ENCODE measurements around the gene NCBP3.
"Not testable (repeated sequence)": the region's sequence is repeated elsewhere in the genome, so short reads cannot be mapped to it uniquely, and the experiment has no call there.

Gene NCBP3

DNA sequence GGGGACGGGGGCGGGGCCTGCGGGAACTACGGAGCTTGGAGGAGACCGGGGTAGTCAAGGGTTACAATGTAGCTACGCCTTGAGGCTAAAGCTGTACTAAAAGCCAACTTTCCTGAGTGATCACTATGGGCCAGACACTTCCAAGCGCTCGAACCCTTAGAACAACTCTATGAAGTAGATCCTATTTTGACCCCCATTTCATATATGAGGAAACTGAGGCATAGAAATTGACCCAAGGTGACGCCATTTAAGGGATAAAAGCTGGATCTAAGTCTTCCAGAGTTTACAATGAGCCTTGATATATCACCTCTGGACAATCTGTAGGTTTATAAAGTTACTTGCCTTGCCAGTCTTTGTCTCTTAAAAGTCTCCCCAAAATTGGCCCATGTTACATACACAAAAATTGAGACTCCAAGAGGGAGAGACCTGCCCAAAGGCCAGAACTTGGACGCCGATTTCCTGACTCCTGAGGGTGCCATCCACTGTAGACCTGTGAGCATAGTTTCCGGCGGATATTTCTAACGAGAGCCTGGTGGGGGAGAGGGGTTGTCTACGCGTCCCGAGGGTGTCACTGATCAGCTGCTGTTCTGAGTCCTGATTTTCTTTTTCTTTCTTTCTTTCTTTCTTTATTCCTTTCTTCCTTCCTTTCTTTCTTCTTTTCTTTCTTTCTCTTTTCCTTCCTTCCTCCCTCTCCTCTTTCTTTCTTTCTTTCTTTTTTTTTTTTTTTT, 555 bp upstream of the NCBP3 start:
- no peak for DNase-seq

DNA sequence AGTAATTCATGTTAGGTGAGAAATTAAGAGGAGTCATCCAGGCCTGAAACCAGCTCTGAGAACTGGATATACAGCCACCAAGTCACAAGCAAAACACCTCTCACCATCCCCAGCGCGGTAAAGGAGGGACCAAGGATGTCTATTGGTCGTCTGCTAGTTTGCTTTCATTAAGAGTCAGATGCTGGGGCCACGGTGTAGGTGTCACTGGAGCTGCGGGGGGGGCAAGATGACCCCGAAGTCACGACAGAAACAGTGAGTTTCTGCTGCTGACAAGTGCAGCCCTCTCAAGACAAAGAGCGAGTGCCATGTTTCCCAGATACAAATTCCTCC, 790 bp downstream of the NCBP3 start:
- DNase-seq = no peak

DNA sequence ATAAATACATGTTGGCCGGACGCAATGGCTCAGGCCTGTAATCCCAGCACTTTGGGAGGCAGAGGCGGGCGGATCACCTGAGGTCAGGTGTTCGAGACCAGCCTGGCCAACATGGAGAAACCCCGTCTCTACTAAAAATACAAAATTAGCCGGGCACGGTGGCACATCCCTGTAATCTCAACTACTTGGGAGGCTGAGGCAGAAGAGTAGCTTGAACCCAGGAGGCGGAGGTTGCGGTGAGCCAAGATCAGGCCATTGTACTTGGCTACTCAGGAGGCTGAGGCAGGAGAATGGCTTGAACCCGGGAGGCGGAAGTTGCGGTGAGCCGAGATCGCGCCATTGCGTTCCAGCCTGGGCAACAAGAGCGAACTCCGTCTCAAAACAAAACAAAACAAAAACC, 1.5 kb downstream of the NCBP3 start:
- DNase-seq = not testable (repeated sequence)

DNA sequence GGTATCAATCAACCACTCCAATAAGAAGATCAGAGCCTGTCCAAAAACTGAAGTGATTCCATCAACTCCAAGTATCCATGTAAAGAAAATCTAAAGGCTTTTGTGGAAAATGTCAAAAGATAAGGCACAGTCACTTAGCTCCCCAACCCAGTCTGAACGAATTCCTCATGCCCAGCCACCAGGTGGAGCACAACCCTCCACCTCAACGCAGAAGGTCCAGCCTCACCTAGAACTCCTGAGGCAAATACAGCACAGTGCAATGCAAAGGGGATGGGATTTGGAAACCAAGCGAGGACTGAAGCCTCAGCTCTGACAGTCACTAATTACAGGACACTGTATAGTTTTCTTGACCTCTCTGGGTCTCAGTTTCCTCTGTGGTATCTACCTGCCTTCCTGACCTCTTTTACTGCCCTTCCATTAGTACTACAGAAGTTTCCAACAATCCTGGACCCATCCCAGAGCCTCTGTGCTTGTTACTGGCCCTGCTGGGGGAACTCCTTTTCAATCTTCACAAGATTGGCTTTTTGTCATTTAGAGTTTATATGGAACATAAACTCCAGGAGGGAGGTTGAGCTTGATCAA, 2.0 kb downstream of the NCBP3 start:
- DNase-seq = no peak

DNA sequence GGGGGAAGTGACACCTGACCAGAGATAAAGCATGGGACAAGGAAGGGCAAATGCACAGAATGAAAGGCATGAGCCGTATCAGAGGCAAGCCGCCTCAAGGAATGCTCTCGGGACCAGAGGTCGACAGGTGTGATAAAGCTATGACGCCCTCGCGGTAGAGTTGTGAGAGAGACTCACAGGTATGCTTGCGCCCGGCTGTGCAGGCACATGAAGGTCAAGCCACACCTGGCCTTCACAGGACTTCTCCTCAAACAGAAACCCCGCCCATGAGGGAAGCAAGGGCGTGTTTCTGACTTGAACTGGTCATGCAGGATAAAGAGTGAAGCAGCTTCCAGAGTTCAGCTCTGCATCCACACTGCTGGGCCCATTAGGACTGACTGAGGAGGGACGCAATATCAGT, 7.8 kb downstream of the NCBP3 start:
- DNase-seq = no peak

DNA sequence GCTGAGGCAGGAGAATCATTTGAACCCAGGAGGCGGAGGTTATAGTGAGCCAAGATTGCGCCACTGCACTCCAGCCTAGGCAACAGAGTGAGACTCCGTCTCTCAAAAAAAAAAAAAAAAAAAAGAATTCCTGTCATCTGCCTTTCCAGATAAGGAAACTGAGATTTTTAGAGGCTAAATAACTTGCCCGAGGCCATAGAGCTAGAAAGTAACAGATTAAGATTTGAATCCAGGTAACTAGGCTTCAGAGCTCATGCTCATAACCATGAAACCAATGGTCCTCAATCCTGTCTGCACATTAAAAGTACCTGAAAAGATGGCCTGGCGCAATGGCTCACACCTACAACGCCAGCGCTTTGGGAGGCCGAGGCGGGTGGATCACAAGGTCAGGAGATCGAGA, 9.5 kb downstream of the NCBP3 start:
- no peak for DNase-seq

DNA sequence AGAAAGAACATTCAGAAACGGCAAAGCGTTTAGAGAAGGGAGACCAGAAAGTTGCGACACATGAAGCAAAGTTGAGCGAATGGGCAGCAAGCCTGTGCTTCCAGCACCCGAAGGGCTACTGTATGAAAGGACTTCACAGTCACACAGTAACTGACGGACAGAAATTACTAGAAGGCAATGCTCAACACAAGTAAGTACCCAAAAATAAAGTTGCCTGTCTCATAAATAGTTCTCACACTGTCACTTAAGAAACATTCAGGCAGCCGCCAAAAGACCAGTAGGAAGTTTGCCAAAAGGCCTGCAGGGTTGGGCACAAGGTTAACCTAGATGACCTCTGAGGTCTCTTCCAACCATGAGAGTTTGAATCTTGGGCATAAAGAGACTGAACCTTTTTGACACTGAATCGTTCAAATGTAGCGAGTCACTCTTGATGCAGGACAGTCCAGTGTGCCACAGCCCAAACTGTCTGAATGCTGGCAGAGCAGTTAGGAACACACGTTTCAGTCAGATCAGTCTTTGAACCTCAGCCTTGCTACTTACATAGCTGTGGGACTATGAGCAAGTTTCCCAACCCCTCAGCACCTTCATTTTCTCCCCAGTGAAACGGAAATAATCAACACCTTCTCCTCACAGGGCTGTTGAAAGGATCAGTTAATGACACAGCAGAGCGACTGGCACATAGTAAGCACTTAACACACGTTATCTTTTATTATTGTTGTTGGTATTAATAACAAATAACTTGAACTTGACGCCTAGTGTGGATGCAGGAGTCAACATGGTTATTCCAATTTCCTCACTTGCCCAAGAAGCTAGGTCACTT, 10.4 kb downstream of the NCBP3 start:
- DNase-seq = no peak

DNA sequence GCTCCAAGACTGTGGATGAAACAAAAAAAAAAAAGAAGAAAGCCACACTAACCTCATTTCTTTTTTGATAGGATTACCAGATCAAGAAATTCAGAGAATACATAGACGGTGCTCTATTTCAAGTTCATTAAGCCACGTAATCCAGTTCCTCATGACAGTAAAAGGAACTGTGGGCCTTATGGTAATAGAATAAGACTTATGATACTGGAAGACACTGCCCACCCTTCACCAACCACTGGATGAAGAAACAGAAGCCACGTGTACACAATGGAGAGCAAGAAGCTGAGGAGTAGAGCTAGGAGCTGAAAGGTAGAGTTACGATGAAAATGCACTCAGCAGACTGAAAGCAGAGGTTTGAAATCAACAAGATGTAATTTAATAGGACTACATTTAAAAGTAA, 11.2 kb downstream of the NCBP3 start:
- DNase-seq = no peak

DNA sequence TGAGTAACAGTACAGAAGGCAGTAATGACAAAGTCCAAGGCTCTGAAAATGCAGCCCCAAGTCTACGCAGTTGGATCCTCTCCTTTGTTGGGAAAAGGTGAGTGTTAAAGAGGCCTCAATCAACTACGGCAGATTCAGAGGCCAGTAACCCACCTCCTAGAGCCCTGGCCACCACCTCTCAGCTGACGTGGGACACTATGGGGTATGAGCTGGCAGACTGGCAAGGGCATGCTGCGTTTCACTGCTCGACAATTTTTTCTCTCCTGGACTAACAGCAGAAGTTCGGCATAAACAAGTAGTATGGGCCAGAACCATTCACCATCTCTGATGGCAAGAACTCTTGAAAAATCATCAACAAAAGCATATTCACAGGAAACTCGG, 17.2 kb downstream of the NCBP3 start:
- no peak for DNase-seq

DNA sequence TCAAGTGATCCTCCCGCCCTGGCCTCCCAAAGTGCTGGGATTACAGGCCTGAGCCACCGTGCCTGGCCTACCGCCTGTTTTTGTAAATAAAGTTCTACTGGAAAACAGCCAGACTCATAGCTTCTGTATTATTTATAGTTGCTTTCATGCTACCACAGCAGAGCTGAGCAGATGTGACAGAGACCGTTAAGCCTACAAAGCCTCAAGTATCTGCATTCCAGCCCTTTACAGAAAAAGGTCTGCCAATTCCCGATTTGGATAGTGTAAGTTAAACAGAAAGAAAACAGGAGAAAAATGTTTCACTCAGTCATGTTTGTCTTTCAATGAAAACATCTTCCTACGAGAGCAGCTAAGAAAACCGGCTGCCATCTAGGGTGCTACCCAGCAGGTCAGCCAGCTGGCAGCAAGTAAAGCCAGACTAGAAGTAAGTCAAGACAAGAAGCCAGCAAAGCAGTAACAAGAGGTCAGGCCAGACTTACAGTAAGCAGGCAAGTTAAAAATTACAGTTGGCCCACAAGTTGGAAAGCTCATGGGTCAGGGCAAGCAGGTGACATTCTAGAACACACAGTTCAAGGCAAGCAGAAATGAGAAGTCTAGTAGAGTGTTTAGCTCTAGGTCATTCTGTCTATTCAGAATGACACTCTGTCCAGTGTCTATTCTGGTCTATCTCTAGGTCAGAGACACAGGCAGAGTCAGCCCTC, 17.7 kb downstream of the NCBP3 start:
- no peak for DNase-seq

DNA sequence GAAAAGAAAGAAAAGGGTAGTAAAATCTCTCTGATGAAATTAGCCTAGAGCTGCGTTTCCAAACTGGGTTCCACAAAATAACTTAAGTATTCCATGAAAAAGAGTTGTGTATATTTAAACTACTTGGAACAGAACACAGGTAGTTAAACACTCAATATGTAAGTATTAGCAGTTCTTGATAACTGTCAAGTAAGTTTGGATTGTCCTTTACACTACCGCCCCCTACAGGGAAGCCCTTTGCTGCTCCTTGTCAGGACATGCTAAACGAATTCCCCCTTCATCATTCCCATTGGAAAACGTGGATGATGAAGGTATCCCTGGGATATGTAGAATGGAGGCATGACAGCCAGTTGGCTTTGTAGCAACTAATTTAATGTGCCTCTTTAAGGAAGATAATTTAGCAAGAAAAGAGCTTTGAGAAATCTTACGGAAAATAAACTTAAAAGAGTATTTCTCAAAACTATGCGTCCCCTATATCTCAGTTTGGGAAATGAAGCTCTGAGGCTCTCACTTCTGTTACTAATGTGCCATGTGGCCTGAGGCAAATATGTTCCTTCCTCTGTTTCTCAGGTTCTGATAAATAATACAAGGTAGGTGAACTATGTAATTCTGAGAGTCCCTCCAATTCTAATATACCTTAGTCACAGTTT, 18.8 kb downstream of the NCBP3 start:
- DNase-seq = peak in 1 of 2 experiments; percentile 7

DNA sequence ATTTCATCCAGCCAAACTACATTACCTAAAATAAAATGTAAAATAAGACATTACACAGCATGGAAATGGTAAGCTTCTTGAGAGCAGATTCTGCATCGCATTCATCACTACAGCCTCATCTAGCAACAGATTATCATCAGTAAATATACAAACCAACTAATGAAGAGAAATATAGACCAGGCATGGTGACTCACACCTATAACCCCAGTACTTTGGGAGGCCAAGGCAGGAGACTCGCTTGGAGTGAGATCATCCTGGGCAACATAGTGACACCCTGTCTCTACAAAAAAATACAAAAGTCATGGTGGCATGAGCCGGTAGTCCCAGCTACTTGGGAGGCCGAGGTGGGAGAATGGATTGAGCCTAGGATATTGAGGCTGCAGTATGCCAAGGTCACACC, 19.9 kb downstream of the NCBP3 start:
- DNase-seq = no peak

DNA sequence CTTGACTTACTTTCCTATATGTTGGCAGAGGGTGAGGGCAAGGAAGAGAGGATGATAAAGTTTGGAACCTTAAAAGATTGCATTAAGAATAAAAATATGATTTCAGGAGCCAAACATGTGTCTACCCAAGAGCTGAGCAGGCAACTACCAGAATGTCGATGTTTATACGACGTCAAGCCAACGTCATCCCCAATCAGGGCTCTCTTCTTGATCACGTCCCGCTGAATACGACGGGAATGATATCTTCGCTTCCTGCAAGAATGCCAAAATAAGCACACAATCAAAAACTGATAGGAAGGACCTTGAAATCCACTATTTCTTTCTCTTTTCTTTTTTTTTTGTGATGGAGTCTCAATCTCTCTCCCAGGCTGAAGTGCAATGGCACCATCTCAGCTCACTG, 24.9 kb downstream of the NCBP3 start:
- DNase-seq = no peak

DNA sequence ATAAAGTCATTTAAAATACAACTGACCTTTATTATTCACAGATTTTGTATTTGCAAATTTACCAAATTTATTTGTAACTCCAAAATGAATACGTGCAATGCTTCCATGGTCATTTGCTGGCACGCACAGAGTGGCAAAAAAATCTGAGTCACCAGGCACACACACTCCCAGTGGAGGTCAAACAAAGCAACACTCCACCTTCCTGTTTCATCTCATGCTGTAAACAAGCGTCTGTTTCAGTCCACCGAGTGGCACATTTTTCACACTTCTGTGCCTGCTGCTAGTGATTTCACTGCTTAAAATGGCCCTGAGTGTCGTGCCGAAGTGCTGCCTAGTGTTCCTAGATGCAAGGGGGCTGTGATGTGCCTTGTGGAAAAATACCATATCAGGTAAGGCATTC, 27.3 kb downstream of the NCBP3 start:
- DNase-seq = no peak

DNA sequence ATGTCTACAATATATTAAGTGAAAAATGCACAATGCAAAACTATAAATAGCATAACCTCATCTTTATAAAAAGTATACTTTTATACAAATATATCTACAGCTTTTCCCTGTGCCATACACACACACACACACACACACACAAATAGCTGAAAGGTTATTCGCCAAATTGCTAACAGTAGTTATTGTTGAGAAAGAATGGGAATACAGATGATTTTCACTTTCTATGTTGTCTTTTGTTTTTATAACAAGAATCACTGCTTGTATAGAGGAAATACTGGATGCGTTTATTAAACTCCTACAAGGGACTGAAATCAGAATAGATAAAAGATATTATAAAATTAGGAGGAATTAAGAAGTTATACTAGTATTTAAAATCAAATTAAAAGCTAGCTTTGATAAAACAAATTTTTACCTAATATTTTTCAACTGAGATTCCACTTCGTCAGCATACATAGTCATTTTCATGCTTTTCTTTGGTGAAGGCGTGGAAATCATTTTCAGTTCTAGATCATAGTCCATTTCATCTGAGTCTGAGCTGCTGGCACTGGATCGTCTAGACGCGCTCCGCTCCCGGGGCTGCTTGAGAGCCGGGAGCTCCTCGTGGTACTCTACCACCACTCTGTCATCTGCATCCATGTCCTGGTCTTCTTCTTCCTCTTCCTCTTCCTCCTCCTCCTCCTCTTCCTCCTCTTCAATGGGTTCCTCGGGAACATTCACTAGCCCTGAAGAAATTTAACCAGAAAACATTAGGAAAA, 28.0 kb downstream of the NCBP3 start:
- no peak for DNase-seq

DNA sequence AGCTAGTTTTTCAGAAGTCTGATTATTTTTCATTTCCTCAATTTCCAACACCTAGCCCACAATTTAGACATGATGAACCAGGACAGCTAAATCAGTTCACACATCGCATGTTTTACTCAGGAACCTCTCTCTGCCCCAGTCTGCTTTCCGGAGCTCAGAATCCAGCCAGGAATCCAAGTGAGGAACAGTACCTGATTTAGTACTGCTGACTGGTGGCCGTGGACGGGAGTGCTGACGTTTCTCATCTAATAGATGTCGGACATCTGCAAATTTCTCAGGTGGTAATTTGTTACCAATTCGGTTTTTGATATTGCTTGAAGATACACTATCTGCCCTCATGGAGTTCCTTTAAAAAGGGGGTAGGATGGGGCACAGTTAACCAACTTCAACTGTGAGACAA, 30.1 kb downstream of the NCBP3 start:
- no peak for DNase-seq

DNA sequence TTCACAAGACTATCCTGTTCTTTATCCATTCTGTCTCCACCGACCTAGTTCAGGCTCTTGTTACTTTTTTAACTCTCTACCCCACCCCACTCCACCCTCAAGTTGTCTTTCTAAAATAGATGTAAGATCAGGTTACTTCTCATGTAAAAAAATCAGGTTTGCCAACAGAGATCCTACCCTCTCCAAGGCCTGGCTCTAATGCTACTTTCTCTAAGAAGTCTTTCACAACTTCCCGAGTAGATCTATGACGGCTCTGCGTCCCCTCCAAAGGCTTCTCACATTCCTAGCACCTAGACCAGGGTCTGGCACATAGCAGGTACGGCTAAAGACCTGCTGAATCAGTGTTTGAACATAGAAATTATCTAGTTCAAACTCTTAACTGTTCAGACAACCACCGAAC, 30.9 kb downstream of the NCBP3 start:
- no peak for DNase-seq

DNA sequence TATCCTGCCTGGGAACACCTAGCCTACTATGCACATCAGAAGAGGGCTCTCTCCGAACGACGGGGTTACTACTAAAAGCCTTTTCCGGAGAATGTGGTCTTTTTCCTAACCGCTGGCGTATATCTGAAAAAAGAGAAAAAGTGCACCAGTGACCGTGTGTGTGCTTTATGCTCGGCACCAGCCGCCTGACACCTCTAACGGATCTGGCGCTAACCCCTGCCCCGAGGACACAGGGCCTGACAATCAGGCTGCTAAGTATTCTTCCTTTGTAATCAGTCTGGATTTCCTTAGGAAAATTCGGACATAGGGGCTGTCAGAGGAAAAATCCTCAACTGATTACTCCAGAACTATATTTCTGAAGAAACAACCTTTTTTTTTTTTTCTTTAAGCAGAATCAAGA, 31.7 kb downstream of the NCBP3 start:
- DNase-seq = no peak

DNA sequence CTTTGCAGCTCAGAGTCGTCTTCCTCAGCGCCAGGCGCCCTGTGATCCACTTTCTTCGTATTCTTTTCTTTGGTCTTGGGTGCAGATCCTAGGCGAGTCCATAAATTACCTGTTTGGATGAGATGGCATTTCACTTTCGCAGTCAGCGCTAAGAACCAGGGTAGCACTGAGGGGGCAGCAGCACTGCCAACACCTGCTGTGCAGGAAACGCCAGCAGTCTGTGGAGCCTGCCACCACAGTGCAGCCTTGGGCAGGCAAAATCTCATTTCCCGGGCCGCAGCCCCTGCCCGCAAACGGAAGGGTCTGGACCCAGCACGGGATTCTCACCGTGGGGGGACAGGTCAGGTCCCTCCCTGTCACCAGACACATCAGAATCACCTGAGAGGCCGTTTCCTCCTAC, 32.9 kb downstream of the NCBP3 start:
- no peak for DNase-seq

DNA sequence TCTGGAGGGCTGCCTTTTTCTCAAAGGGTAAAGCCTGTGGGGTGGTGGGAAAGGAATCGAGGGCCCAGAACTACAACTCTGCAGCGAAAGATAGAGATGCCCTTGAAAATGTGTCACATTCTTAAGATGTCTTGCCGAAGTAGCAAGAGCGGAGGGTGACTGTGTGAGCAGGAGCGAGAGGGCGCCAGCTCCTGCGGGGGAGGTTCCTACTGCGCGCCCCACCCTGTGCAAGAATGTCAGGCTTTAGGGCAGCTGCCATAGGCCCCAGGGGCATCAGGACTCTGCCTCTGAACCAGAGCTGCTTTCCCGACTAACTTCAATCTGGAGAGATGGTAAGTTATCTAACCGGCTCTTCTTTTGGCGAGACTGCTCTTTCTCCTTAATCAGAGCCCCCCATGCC, 33.3 kb downstream of the NCBP3 start:
- DNase-seq = no peak

DNA sequence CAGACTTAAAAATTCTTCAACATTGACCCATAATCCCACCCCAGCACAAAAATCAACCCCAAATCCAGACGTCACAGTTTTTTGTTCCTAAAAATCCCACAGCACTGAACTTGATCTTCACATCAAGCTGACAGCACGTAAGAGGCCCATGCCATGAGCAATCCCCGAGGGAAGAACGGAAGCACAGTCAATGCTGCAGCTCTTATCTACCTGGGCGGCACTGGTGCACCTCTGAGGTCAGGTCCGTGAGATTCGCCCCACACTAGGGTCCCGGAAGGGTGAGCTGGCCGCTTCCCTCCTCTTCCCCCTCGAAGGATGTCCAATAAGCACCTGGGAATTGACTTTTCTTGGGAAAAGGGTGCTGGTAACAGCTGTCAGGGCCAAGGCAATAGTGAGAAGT, 33.8 kb downstream of the NCBP3 start:
- DNase-seq = no peak

DNA sequence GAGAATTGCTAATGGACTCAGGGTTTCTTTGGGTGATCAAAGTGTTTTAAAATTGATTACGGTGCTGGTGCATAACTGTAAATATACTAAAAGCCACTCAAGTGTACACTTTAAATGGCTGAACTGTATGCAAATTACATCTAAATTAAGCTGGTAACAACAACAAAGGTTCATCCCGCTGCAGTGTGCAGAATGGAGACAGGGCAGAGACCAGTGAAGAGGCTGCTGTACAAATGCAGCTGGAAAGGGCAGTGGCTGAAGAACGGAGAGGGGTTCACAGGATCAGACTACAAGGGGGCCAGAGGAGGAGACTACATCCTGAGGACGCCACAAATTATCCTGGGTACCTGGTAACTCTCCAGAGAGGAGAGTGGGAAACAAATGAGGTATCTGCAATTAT, 36.0 kb downstream of the NCBP3 start:
- no peak for DNase-seq

DNA sequence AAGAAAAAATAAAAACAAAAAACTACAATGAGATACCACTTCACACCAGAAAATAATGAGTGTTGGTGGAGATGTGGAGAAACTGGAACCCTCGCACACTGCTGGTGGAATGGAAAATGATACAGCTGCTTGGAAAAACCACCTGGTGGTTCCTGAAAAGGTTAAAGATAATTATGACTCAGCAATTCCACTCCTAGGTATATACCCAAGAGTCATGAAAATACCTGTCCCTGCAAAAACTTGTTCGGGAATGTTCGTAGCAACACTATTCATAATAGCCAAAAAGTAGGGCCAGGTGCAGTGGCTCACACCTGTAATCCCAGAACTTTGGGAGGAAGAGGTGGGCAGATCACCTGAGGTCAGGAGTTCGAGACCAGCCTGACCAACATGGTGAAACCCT, 36.9 kb downstream of the NCBP3 start:
- DNase-seq = no peak

All from NCI-H187 (cell line).